Vagina (tissue), 2 donors: ENCODE results near the gene NEDD4L. TPM values are rescaled to one million over a fixed set of nuclear protein-coding genes. Genes with fewer than 3 reads are reported as not detected.

ENCODE experiments used
- DNase-seq, 2 donors: peaks; one replicate each; pipeline ENCODE4 v3.0.0-alpha.2; 2017; ENCODE audit errors: extremely low spot score in 2 of 2
- H3K27ac ChIP-seq: fragments of 200-600 bp; sonication (generic); one replicate; pipeline ENCODE4 v1.5.1; 2019
- H3K27me3 ChIP-seq: fragments of 200-600 bp; sonication (generic); one replicate; pipeline ENCODE4 v1.5.1; 2019
- H3K36me3 ChIP-seq, 2 donors: fragments of 200-600 bp; sonication (generic); one replicate each; pipeline ENCODE4 v1.5.1; 2017 to 2019
- H3K4me1 ChIP-seq: fragments of 200-600 bp; sonication (generic); one replicate; pipeline ENCODE4 v1.5.1; 2019
- H3K4me3 ChIP-seq, 2 donors: fragments of 200-600 bp; sonication (generic); 1 replicate in 1 of 2; 2 replicates in 1 of 2; pipeline ENCODE4 v1.5.1; 2016 to 2019
- H3K9me3 ChIP-seq: fragments of 200-600 bp; sonication (generic); one replicate; pipeline ENCODE4 v1.5.1; 2019
- CTCF ChIP-seq, 3 experiments: fragments of 450-650 bp in 2 of 3; fragments of 200-600 bp in 1 of 3; sonication (generic) in 1 of 3; IDR thresholded peaks; one replicate each; pipeline ENCODE4 v1.5.1; 2017 to 2019; ENCODE audit warnings: antibody characterized with exemption in 3 of 3, mild to moderate bottlenecking in 2 of 3, moderate library complexity in 2 of 3
- POLR2A ChIP-seq, 2 donors: fragments of 450-650 bp; IDR thresholded peaks; one replicate each; pipeline ENCODE4 v1.6.1; 2017; ENCODE audit warnings: antibody characterized with exemption in 2 of 2, mild to moderate bottlenecking in 2 of 2, moderate library complexity in 2 of 2
- POLR2AphosphoS5 ChIP-seq, 2 donors: sonication (generic); formaldehyde crosslinking; IDR thresholded peaks; one replicate each; pipeline ENCODE4 v1.9.0; 2017; ENCODE audit warnings: antibody characterized with exemption in 2 of 2, mild to moderate bottlenecking in 2 of 2, low read depth in 1 of 2; ENCODE audit not compliant: insufficient read depth in 1 of 2
- intact Hi-C: fragments of 100-400 bp; cut with DNase I; formaldehyde crosslinking; loops from one replicate; pipeline ENCODE4 v1.15.1; 2023
- total RNA-seq: library from RNA; depleted of rRNA; stranded (reverse); fragments of >200 nt; gene quantifications from one replicate; pipeline ENCODE4 v1.2.3, GENCODE V29; 2016

The NEDD4L gene
- total RNA-seq, 1 donor from 2014 or later = 42.2 TPM

GRCh38 chr18:58004317-58004716 is 39.7 kb upstream of the NEDD4L start:
- H3K27ac ChIP-seq = no peak overlapping the region
- no peak for DNase-seq

GRCh38 chr18:58005011-58005410 is 39.0 kb upstream of the NEDD4L start:
- Histone ChIP-seq H3K36me3 (no peaks in the 10 kb centered on the region), H3K9me3 (no peaks in the 10 kb centered on the region), H3K27me3 (no peaks in the 10 kb centered on the region), H3K4me3 (no peak overlapping the region), H3K4me1 (no peaks in the 10 kb centered on the region), H3K27ac (no peak overlapping the region)
- TF ChIP-seq POLR2A (IDR thresholded peaks at IDR 0.05) = no peak
- no peak for TF ChIP-seq POLR2AphosphoS5 (IDR thresholded peaks at IDR 0.05; ENCODE audit: insufficient read depth in 1 of 2, low read depth in 1 of 2)
- TF ChIP-seq CTCF (IDR thresholded peaks at IDR 0.05) = no peak
- no peak for DNase-seq
- intact Hi-C loops = no loop called here

More at GRCh38 chr18:58004317-58004716, 39.7 kb upstream of the NEDD4L start:
- no peaks in the 10 kb centered on the region for H3K9me3 ChIP-seq
- TF ChIP-seq POLR2AphosphoS5 (IDR thresholded peaks at IDR 0.05; ENCODE audit: insufficient read depth in 1 of 2, low read depth in 1 of 2) = no peak
- TF ChIP-seq POLR2A (IDR thresholded peaks at IDR 0.05) = no peak
- TF ChIP-seq CTCF (IDR thresholded peaks at IDR 0.05) = no peak
- no peaks in the 10 kb centered on the region for H3K36me3 ChIP-seq
- H3K27me3 ChIP-seq = no peaks in the 10 kb centered on the region
- no peaks in the 10 kb centered on the region for H3K4me1 ChIP-seq
- no peak overlapping the region for H3K4me3 ChIP-seq
- intact Hi-C loops = no loop called here

GRCh38 chr18:58005885-58006523 is 38.0 kb upstream of the NEDD4L start:
- TF ChIP-seq POLR2AphosphoS5 (IDR thresholded peaks at IDR 0.05; ENCODE audit: insufficient read depth in 1 of 2, low read depth in 1 of 2) (no peak), CTCF (IDR thresholded peaks at IDR 0.05) (no peak), POLR2A (IDR thresholded peaks at IDR 0.05) (no peak)
- Histone ChIP-seq H3K9me3 (no peaks in the 10 kb centered on the region), H3K27me3 (no peaks in the 10 kb centered on the region), H3K36me3 (no peaks in the 10 kb centered on the region), H3K4me3 (no peak overlapping the region), H3K27ac (no peak overlapping the region), H3K4me1 (no peaks in the 10 kb centered on the region)
- intact Hi-C loops = no loop called here
- DNase-seq = no peak

GRCh38 chr18:58009166-58009565 is 34.9 kb upstream of the NEDD4L start:
- DNase-seq = no peak
- no peaks in the 10 kb centered on the region for H3K27me3 ChIP-seq
- no peaks in the 10 kb centered on the region for H3K9me3 ChIP-seq
- no peaks in the 10 kb centered on the region for H3K4me1 ChIP-seq
- TF ChIP-seq CTCF (IDR thresholded peaks at IDR 0.05) = no peak
- TF ChIP-seq POLR2A (IDR thresholded peaks at IDR 0.05) = no peak
- no peak for TF ChIP-seq POLR2AphosphoS5 (IDR thresholded peaks at IDR 0.05; ENCODE audit: insufficient read depth in 1 of 2, low read depth in 1 of 2)
- no peak overlapping the region for H3K4me3 ChIP-seq
- intact Hi-C loops = no loop called here
- no peaks in the 10 kb centered on the region for H3K36me3 ChIP-seq
- no peak overlapping the region for H3K27ac ChIP-seq

- Histone ChIP-seq H3K27ac (no peak overlapping the region), H3K4me3 (no peak overlapping the region), H3K36me3 (no peaks in the 10 kb centered on the region), H3K4me1 (no peaks in the 10 kb centered on the region), H3K9me3 (no peaks in the 10 kb centered on the region), H3K27me3 (no peaks in the 10 kb centered on the region)
- intact Hi-C loops = no loop called here
- TF ChIP-seq POLR2A (IDR thresholded peaks at IDR 0.05) (no peak), POLR2AphosphoS5 (IDR thresholded peaks at IDR 0.05; ENCODE audit: insufficient read depth in 1 of 2, low read depth in 1 of 2) (no peak), CTCF (IDR thresholded peaks at IDR 0.05) (no peak)
- DNase-seq = no peak
Measured at GRCh38 chr18:58010265-58010664, 33.8 kb upstream of the NEDD4L start.
